ENCODE results near the gene PTCD1.

Gene PTCD1

GRCh38 chr7:99461221-99461620 lies 22.6 kb upstream of the PTCD1 start:
- peaks cover 97% of the 10 kb centered on the region for H3K79me2 ChIP-seq (ENCODE audit: control insufficient read depth, low read length)
- H3K9me2 ChIP-seq (replicated peaks; ENCODE audit: control insufficient read depth, low read length): no peaks in the 10 kb centered on the region
- no peaks in the 10 kb centered on the region for H3K9me3 ChIP-seq (ENCODE audit: control insufficient read depth, insufficient read depth, low read length)
- H3K27me3 ChIP-seq (ENCODE audit: control insufficient read depth, low read length): no peaks in the 10 kb centered on the region
- peaks cover 13% of the 10 kb centered on the region for H4K20me1 ChIP-seq (ENCODE audit: control insufficient read depth, insufficient read depth, low read depth, low read length)
- peaks cover 35% of the 10 kb centered on the region for H3K4me1 ChIP-seq (ENCODE audit: control insufficient read depth, low read length)
- no peak overlapping the region for H3K4me2 ChIP-seq (ENCODE audit: low read length)
- peaks cover 90% of the 10 kb centered on the region for H3K36me3 ChIP-seq (ENCODE audit: control insufficient read depth, low read length)
- H3K27ac ChIP-seq (ENCODE audit: low read depth, low read length): no peak overlapping the region
- TF ChIP-seq EZH2phosphoT487 (IDR thresholded peaks at IDR 0.05; ENCODE audit: borderline replicate concordance, low read length): no peak
- TF ChIP-seq CTCF (IDR thresholded peaks at IDR 0.05; ENCODE audit: low read depth, low read length, poor library complexity, severe bottlenecking): peak; percentile 24
- H3K4me3 ChIP-seq (ENCODE audit: low read length): no peak overlapping the region
- H3F3A ChIP-seq (ENCODE audit: control insufficient read depth, insufficient read depth): peaks cover 16% of the 10 kb centered on the region

- Histone ChIP-seq H3K36me3 (ENCODE audit: control insufficient read depth, low read length) (peaks cover 92% of the 10 kb centered on the region), H3K4me3 (ENCODE audit: low read length) (no peak overlapping the region), H3K9me2 (replicated peaks; ENCODE audit: control insufficient read depth, low read length) (no peaks in the 10 kb centered on the region), H4K20me1 (ENCODE audit: control insufficient read depth, insufficient read depth, low read depth, low read length) (peaks cover 13% of the 10 kb centered on the region), H3K27me3 (ENCODE audit: control insufficient read depth, low read length) (no peaks in the 10 kb centered on the region), H3K27ac (ENCODE audit: low read depth, low read length) (no peak overlapping the region), H3K79me2 (ENCODE audit: control insufficient read depth, low read length) (peaks cover 96% of the 10 kb centered on the region), H3K4me2 (ENCODE audit: low read length) (no peak overlapping the region), H3F3A (ENCODE audit: control insufficient read depth, insufficient read depth) (peaks cover 16% of the 10 kb centered on the region), H3K9me3 (ENCODE audit: control insufficient read depth, insufficient read depth, low read length) (no peaks in the 10 kb centered on the region), H3K4me1 (ENCODE audit: control insufficient read depth, low read length) (peaks cover 34% of the 10 kb centered on the region)
- no peak for TF ChIP-seq CTCF (IDR thresholded peaks at IDR 0.05; ENCODE audit: low read depth, low read length, poor library complexity, severe bottlenecking)
- TF ChIP-seq EZH2phosphoT487 (IDR thresholded peaks at IDR 0.05; ENCODE audit: borderline replicate concordance, low read length): no peak
These were observed 22.1 kb upstream of the PTCD1 start for GRCh38 chr7:99460651-99461050.

GRCh38 chr7:99459087-99459486 lies 20.5 kb upstream of the PTCD1 start:
- no peaks in the 10 kb centered on the region for H3K9me2 ChIP-seq (replicated peaks; ENCODE audit: control insufficient read depth, low read length)
- H3K4me3 ChIP-seq (ENCODE audit: low read length): no peak overlapping the region
- peaks cover 21% of the 10 kb centered on the region for H3K4me1 ChIP-seq (ENCODE audit: control insufficient read depth, low read length)
- H3K36me3 ChIP-seq (ENCODE audit: control insufficient read depth, low read length): peaks cover 94% of the 10 kb centered on the region
- no peak overlapping the region for H3K4me2 ChIP-seq (ENCODE audit: low read length)
- H3K27me3 ChIP-seq (ENCODE audit: control insufficient read depth, low read length): no peaks in the 10 kb centered on the region
- TF ChIP-seq EZH2phosphoT487 (IDR thresholded peaks at IDR 0.05; ENCODE audit: borderline replicate concordance, low read length) (no peak), CTCF (IDR thresholded peaks at IDR 0.05; ENCODE audit: low read depth, low read length, poor library complexity, severe bottlenecking) (peak; percentile 84)
- H3K27ac ChIP-seq (ENCODE audit: low read depth, low read length): no peak overlapping the region
- H3K79me2 ChIP-seq (ENCODE audit: control insufficient read depth, low read length): peaks cover 80% of the 10 kb centered on the region
- H3F3A ChIP-seq (ENCODE audit: control insufficient read depth, insufficient read depth): peaks cover 16% of the 10 kb centered on the region
- peaks cover 13% of the 10 kb centered on the region for H4K20me1 ChIP-seq (ENCODE audit: control insufficient read depth, insufficient read depth, low read depth, low read length)
- no peaks in the 10 kb centered on the region for H3K9me3 ChIP-seq (ENCODE audit: control insufficient read depth, insufficient read depth, low read length)

Data from DOHH2 (cell line).